ENCODE results near the gene OSBPL5. TPM values are rescaled to one million over a fixed set of nuclear protein-coding genes. Genes with fewer than 3 reads are reported as not detected.
"Not testable (repeated sequence)": the region's sequence is repeated elsewhere in the genome, so short reads cannot be mapped to it uniquely, and the experiment has no call there.

The OSBPL5 gene
- total RNA-seq, 1 experiment from 2014 or later, result 11.0 TPM

- Histone ChIP-seq H3K4me3 (no peak overlapping the region), H3K27me3 (no peaks in the 10 kb centered on the region), H3K36me3 (no peaks in the 10 kb centered on the region), H3K9me3 (0 out of 2 replicates have a peak, but pooled peaks cover 3% of the 10 kb centered on the region)
- no peak for DNase-seq
Observed at GRCh38 chr11:3171931-3172560, 6.9 kb upstream of the OSBPL5 start.

GRCh38 chr11:3170756-3171650, 5.9 kb upstream of the OSBPL5 start:
- no peak for DNase-seq
- no peaks in the 10 kb centered on the region for H3K9me3 ChIP-seq
- no peaks in the 10 kb centered on the region for H3K27me3 ChIP-seq
- H3K4me3 ChIP-seq, result no peak overlapping the region
- no peaks in the 10 kb centered on the region for H3K36me3 ChIP-seq

GRCh38 chr11:3170044-3170755, 5.1 kb upstream of the OSBPL5 start:
- Histone ChIP-seq H3K27me3 (no peaks in the 10 kb centered on the region), H3K4me3 (no peak overlapping the region), H3K9me3 (no peaks in the 10 kb centered on the region), H3K36me3 (no peaks in the 10 kb centered on the region)
- no peak for DNase-seq

GRCh38 chr11:3169255-3170043, 4.3 kb upstream of the OSBPL5 start:
- H3K27me3 ChIP-seq, result no peaks in the 10 kb centered on the region
- H3K4me3 ChIP-seq, result peak overlapping the region; percentile 18
- H3K36me3 ChIP-seq, result no peaks in the 10 kb centered on the region
- DNase-seq, result peak; percentile 38
- no peaks in the 10 kb centered on the region for H3K9me3 ChIP-seq

- not testable (repeated sequence) for H3K36me3 ChIP-seq, H3K4me3 ChIP-seq, DNase-seq, H3K27me3 ChIP-seq, H3K9me3 ChIP-seq
Observed at GRCh38 chr11:3168742-3169254, 3.7 kb upstream of the OSBPL5 start.

- Histone ChIP-seq H3K27me3 (no peaks in the 10 kb centered on the region), H3K36me3 (no peaks in the 10 kb centered on the region), H3K4me3 (no peak overlapping the region), H3K9me3 (no peaks in the 10 kb centered on the region)
- DNase-seq, result no peak
Observed at GRCh38 chr11:3167143-3168119, 2.3 kb upstream of the OSBPL5 start.

- no peak for DNase-seq
- H3K36me3 ChIP-seq, result no peaks in the 10 kb centered on the region
- H3K27me3 ChIP-seq, result no peaks in the 10 kb centered on the region
- H3K9me3 ChIP-seq, result no peaks in the 10 kb centered on the region
- H3K4me3 ChIP-seq, result no peak overlapping the region
Observed at GRCh38 chr11:3166268-3167142, 1.4 kb upstream of the OSBPL5 start.

GRCh38 chr11:3165916-3166267, 782 bp upstream of the OSBPL5 start:
- no peaks in the 10 kb centered on the region for H3K9me3 ChIP-seq
- no peaks in the 10 kb centered on the region for H3K27me3 ChIP-seq
- no peak overlapping the region for H3K4me3 ChIP-seq
- H3K36me3 ChIP-seq, result no peaks in the 10 kb centered on the region
- DNase-seq, result no peak

- no peak for DNase-seq
- Histone ChIP-seq H3K27me3 (no peaks in the 10 kb centered on the region), H3K9me3 (no peaks in the 10 kb centered on the region), H3K4me3 (peak overlapping the region; percentile 51), H3K36me3 (no peaks in the 10 kb centered on the region)
Observed at GRCh38 chr11:3164552-3165151, 458 bp downstream of the OSBPL5 start.

- Histone ChIP-seq H3K36me3 (no peaks in the 10 kb centered on the region), H3K27me3 (no peaks in the 10 kb centered on the region)
Observed at GRCh38 chr11:3164138-3164551, 965 bp downstream of the OSBPL5 start.

GRCh38 chr11:3163241-3163981, 1.7 kb downstream of the OSBPL5 start:
- H3K9me3 ChIP-seq, result no peaks in the 10 kb centered on the region
- no peak overlapping the region for H3K4me3 ChIP-seq
- H3K36me3 ChIP-seq, result no peaks in the 10 kb centered on the region
- H3K27me3 ChIP-seq, result no peaks in the 10 kb centered on the region
- DNase-seq, result no peak

More at GRCh38 chr11:3164138-3164551, 965 bp downstream of the OSBPL5 start:
- Histone ChIP-seq H3K9me3 (no peaks in the 10 kb centered on the region), H3K4me3 (peak overlapping the region; percentile 51)
- DNase-seq, result no peak

- no peak for DNase-seq
- Histone ChIP-seq H3K9me3 (no peaks in the 10 kb centered on the region), H3K36me3 (no peaks in the 10 kb centered on the region)
Observed at GRCh38 chr11:3162410-3163240, 2.5 kb downstream of the OSBPL5 start.

More at GRCh38 chr11:3162410-3163240, 2.5 kb downstream of the OSBPL5 start:
- no peaks in the 10 kb centered on the region for H3K27me3 ChIP-seq
- no peak overlapping the region for H3K4me3 ChIP-seq
